ENCODE results near the gene GRK6. TPM values are rescaled to one million over a fixed set of nuclear protein-coding genes. Genes with fewer than 3 reads are reported as not detected.

GRK6 gene
- total and polyA plus RNA-seq, 9 of the 15 experiments (the other 6 are each of a cell fraction or from before 2014, with no cell fraction given) = 0.63 to 122 (median 44.5) TPM

DNA sequence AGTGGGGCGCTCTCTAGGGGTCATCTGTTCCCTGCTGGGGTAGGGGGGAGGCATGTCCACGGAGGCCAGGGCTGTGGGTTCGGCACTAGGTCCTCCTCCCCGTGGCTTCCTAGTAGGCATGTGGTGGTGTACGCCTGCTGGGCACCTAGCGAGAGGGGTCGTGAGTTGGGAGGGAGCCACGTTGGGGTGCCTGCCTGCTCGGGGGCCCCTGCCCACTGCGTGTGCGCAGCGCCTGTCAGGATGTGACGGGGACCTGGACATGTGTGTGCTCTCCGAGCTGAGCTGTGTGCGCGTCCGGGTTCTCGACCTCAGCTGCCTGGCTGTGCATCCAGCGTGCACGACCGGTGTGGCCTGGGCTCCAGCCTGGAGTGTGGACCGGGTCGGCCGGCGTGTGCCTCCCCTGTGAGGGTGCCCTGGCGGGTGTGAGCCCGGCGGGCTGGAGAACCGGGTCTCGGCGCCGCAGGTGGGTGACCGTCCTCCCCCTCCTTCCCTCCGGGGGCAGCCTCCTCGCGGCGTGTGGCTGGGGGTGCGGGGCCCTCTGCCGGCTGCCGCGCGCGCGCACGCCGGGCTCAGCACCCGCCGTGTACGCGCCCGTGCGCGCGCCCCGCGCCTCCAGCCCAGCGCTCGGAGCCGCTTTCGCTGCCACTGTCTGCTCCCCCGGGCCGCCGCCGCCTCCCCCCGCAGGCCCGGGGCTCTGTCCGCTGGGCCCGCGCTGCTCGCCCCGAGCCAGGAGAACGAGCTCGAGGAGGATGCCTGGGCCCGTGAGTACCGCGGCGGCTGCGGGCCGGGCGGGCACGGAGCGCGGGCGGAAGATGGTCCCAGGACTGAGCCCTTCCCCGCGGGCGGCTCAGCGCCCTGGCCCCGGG lies 20.0 kb downstream of the GRK6 start, which contains the start of gene PRR7 (continued):
- TF ChIP-seq BACH1 (tag; IDR thresholded peaks at IDR 0.05) = no peak
- TF ChIP-seq, protein P1, sequence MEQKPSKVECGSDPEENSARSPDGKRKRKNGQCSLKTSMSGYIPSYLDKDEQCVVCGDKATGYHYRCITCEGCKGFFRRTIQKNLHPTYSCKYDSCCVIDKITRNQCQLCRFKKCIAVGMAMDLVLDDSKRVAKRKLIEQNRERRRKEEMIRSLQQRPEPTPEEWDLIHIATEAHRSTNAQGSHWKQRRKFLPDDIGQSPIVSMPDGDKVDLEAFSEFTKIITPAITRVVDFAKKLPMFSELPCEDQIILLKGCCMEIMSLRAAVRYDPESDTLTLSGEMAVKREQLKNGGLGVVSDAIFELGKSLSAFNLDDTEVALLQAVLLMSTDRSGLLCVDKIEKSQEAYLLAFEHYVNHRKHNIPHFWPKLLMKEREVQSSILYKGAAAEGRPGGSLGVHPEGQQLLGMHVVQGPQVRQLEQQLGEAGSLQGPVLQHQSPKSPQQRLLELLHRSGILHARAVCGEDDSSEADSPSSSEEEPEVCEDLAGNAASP (IDR thresholded peaks at IDR 0.05) = no peak
- peak; percentile 76 for TF ChIP-seq SMAD4 (CRISPR knock-in tag; conservative IDR thresholded peaks at IDR 0.05)
- TF ChIP-seq HDGF (IDR thresholded peaks at IDR 0.05) = no peak
- peak; percentile 97 for TF ChIP-seq PHB (CRISPR knock-in tag; IDR thresholded peaks at IDR 0.05)
- peak; percentile 49 for TF ChIP-seq MYC (IDR thresholded peaks at IDR 0.05; ENCODE audit: low read depth, low read length)
- TF ChIP-seq MYC (CRISPR knock-in tag; IDR thresholded peaks at IDR 0.05; ENCODE audit: borderline replicate concordance, low read depth) = peak; percentile 87; the same call in 1 of the 2 replicates
- TF ChIP-seq NONO (IDR thresholded peaks at IDR 0.05; ENCODE audit: low read depth in 2 of 2, low read length in 1 of 2) = peak; percentile 31 to 81; a peak in 3 of 4 replicates
- TF ChIP-seq CHD1 (IDR thresholded peaks at IDR 0.05; ENCODE audit: low read length) = peak; percentile 54
- no peak for TF ChIP-seq MED1 (CRISPR knock-in tag; IDR thresholded peaks at IDR 0.05; ENCODE audit: borderline replicate concordance)
- peak; percentile 74; the same call in 1 of the 2 replicates for TF ChIP-seq OTX1 (CRISPR knock-in tag; IDR thresholded peaks at IDR 0.05)
- peak; percentile 88; the same call in 1 of the 2 replicates for TF ChIP-seq PHTF2 (CRISPR knock-in tag; IDR thresholded peaks at IDR 0.05)
- TF ChIP-seq MITF (IDR thresholded peaks at IDR 0.05) = peak; percentile 9; the same call in 1 of the 2 replicates
- TF ChIP-seq PCBP1 (IDR thresholded peaks at IDR 0.05; ENCODE audit: low read depth, low read length, poor library complexity, severe bottlenecking) = no peak
- no peak for TF ChIP-seq ATF2 (CRISPR knock-in tag; IDR thresholded peaks at IDR 0.05)
- TF ChIP-seq TCF3 (CRISPR knock-in tag; IDR thresholded peaks at IDR 0.05) = 0 out of 2 replicates have a peak, but pooled peaks have one; percentile 3
- TF ChIP-seq RBM22 (IDR thresholded peaks at IDR 0.05; ENCODE audit: low read depth, low read length, poor library complexity, severe bottlenecking) = peak; percentile 88
- no peak for TF ChIP-seq IFI16 (CRISPR knock-in tag; IDR thresholded peaks at IDR 0.05)
- TF ChIP-seq, protein P2, sequence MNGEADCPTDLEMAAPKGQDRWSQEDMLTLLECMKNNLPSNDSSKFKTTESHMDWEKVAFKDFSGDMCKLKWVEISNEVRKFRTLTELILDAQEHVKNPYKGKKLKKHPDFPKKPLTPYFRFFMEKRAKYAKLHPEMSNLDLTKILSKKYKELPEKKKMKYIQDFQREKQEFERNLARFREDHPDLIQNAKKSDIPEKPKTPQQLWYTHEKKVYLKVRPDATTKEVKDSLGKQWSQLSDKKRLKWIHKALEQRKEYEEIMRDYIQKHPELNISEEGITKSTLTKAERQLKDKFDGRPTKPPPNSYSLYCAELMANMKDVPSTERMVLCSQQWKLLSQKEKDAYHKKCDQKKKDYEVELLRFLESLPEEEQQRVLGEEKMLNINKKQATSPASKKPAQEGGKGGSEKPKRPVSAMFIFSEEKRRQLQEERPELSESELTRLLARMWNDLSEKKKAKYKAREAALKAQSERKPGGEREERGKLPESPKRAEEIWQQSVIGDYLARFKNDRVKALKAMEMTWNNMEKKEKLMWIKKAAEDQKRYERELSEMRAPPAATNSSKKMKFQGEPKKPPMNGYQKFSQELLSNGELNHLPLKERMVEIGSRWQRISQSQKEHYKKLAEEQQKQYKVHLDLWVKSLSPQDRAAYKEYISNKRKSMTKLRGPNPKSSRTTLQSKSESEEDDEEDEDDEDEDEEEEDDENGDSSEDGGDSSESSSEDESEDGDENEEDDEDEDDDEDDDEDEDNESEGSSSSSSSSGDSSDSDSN (IDR thresholded peaks at IDR 0.05; ENCODE audit: borderline replicate concordance in 1 of 2, low read depth in 2 of 2, low read length in 2 of 2) = peak in 1 of 2 experiments; percentile 33; a peak in 1 of 4 replicates
- TF ChIP-seq NR1H2 (CRISPR knock-in tag; IDR thresholded peaks at IDR 0.05) = no peak
- TF ChIP-seq EP400 (IDR thresholded peaks at IDR 0.05) = peak; percentile 29; the same call in 1 of the 2 replicates

All from K562 (cell line).